SJCRH30 (cell line): Measurements from ENCODE around the gene TBCE. TPM values are rescaled to one million over a fixed set of nuclear protein-coding genes. Genes with fewer than 3 reads are reported as not detected.

ENCODE experiments used
- DNase-seq, 2 experiments: peaks; one replicate each; pipeline ENCODE4 v3.0.0-alpha.2; 2015 to 2020
- H3K27ac ChIP-seq: fragments of 250-450 bp; sonication (Bioruptor Pico); 2 replicates; pipeline ENCODE4 v1.5.1; 2020; ENCODE audit warnings: mild to moderate bottlenecking, moderate library complexity
- H3K27me3 ChIP-seq: fragments of 250-450 bp; sonication (Bioruptor Pico); 2 replicates; pipeline ENCODE4 v1.5.1; 2020; ENCODE audit warnings: mild to moderate bottlenecking, moderate library complexity
- H3K36me3 ChIP-seq: fragments of 250-450 bp; sonication (Bioruptor Pico); 2 replicates; pipeline ENCODE4 v1.5.1; 2020; ENCODE audit warnings: mild to moderate bottlenecking, moderate library complexity
- H3K4me1 ChIP-seq: fragments of 250-450 bp; sonication (Bioruptor Pico); 2 replicates; pipeline ENCODE4 v1.5.1; 2020; ENCODE audit warnings: mild to moderate bottlenecking, moderate library complexity
- H3K4me3 ChIP-seq: fragments of 250-450 bp; sonication (Bioruptor Pico); 2 replicates; pipeline ENCODE4 v1.5.1; 2020; ENCODE audit warnings: mild to moderate bottlenecking, moderate library complexity
- H3K9me3 ChIP-seq: fragments of 250-450 bp; sonication (Bioruptor Pico); replicated peaks from 2 replicates; pipeline ENCODE4 v1.5.1; 2020; ENCODE audit warnings: mild to moderate bottlenecking, moderate library complexity
- total RNA-seq: library from RNA; depleted of rRNA; stranded (reverse); fragments of >200 nt; shearing (Covaris generic); gene quantifications from 2 replicates; pipeline ENCODE4 v1.2.3, GENCODE V29; 2014; rRNA removed

The TBCE gene
- total RNA-seq, 1 experiment from 2014 or later: 38.6 TPM

- Histone ChIP-seq H3K36me3 (peaks cover 26% of the 10 kb centered on the region), H3K4me1 (peaks cover 10% of the 10 kb centered on the region; the same call in 1 of the 2 replicates), H3K9me3 (no peaks in the 10 kb centered on the region; the same call in 1 of the 2 replicates), H3K27ac (peak overlapping the region; percentile 4; the same call in 1 of the 2 replicates), H3K27me3 (no peaks in the 10 kb centered on the region), H3K4me3 (no peak overlapping the region)
- peak; percentile 20 to 50 for DNase-seq
Measured at GRCh38 chr1:235470741-235471439, 103.7 kb downstream of the TBCE start.

GRCh38 chr1:235473806-235474205, 106.6 kb downstream of the TBCE start:
- Histone ChIP-seq H3K27ac (no peak overlapping the region), H3K9me3 (no peaks in the 10 kb centered on the region; the same call in 1 of the 2 replicates), H3K4me3 (no peak overlapping the region), H3K27me3 (no peaks in the 10 kb centered on the region), H3K36me3 (peaks cover 29% of the 10 kb centered on the region), H3K4me1 (peaks cover 10% of the 10 kb centered on the region; the same call in 1 of the 2 replicates)
- DNase-seq: no peak

GRCh38 chr1:235483090-235483489, 115.9 kb downstream of the TBCE start:
- Histone ChIP-seq H3K27ac (no peak overlapping the region), H3K27me3 (no peaks in the 10 kb centered on the region), H3K4me1 (no peaks in the 10 kb centered on the region), H3K9me3 (no peaks in the 10 kb centered on the region), H3K4me3 (no peak overlapping the region), H3K36me3 (peaks cover 59% of the 10 kb centered on the region)
- DNase-seq: no peak

- H3K4me1 ChIP-seq: no peaks in the 10 kb centered on the region
- no peaks in the 10 kb centered on the region for H3K9me3 ChIP-seq
- peaks cover 46% of the 10 kb centered on the region for H3K36me3 ChIP-seq
- H3K27ac ChIP-seq: no peak overlapping the region
- no peak overlapping the region for H3K4me3 ChIP-seq
- H3K27me3 ChIP-seq: no peaks in the 10 kb centered on the region
- DNase-seq: no peak
Measured at GRCh38 chr1:235485558-235485957, 118.3 kb downstream of the TBCE start.

- Histone ChIP-seq H3K4me1 (no peaks in the 10 kb centered on the region), H3K36me3 (peaks cover 45% of the 10 kb centered on the region), H3K27ac (no peak overlapping the region), H3K4me3 (no peak overlapping the region), H3K9me3 (no peaks in the 10 kb centered on the region), H3K27me3 (no peaks in the 10 kb centered on the region)
- no peak for DNase-seq
Measured at GRCh38 chr1:235486321-235486720, 119.1 kb downstream of the TBCE start.

GRCh38 chr1:235491644-235492043, 124.4 kb downstream of the TBCE start:
- H3K27me3 ChIP-seq: no peaks in the 10 kb centered on the region
- H3K36me3 ChIP-seq: peaks cover 48% of the 10 kb centered on the region
- no peaks in the 10 kb centered on the region for H3K9me3 ChIP-seq
- no peaks in the 10 kb centered on the region for H3K4me1 ChIP-seq
- H3K27ac ChIP-seq: no peak overlapping the region
- no peak for DNase-seq
- H3K4me3 ChIP-seq: no peak overlapping the region

- Histone ChIP-seq H3K4me1 (no peaks in the 10 kb centered on the region), H3K36me3 (peaks cover 37% of the 10 kb centered on the region), H3K4me3 (no peak overlapping the region), H3K9me3 (no peaks in the 10 kb centered on the region), H3K27me3 (no peaks in the 10 kb centered on the region), H3K27ac (no peak overlapping the region)
- DNase-seq: no peak
Measured at GRCh38 chr1:235494531-235494930, 127.3 kb downstream of the TBCE start.

- DNase-seq: no peak
- H3K4me1 ChIP-seq: no peaks in the 10 kb centered on the region
- no peak overlapping the region for H3K27ac ChIP-seq
- H3K27me3 ChIP-seq: no peaks in the 10 kb centered on the region
- H3K4me3 ChIP-seq: no peak overlapping the region
- H3K9me3 ChIP-seq: no peaks in the 10 kb centered on the region
- H3K36me3 ChIP-seq: peaks cover 37% of the 10 kb centered on the region
Measured at GRCh38 chr1:235495030-235495429, 127.8 kb downstream of the TBCE start.

- Histone ChIP-seq H3K27me3 (no peaks in the 10 kb centered on the region), H3K27ac (no peak overlapping the region), H3K36me3 (peaks cover 35% of the 10 kb centered on the region), H3K9me3 (no peaks in the 10 kb centered on the region), H3K4me3 (no peak overlapping the region), H3K4me1 (no peaks in the 10 kb centered on the region)
- no peak for DNase-seq
Measured at GRCh38 chr1:235495551-235495950, 128.3 kb downstream of the TBCE start.

GRCh38 chr1:235500971-235501540, 133.8 kb downstream of the TBCE start:
- Histone ChIP-seq H3K4me1 (no peaks in the 10 kb centered on the region; the same call in 1 of the 2 replicates), H3K27ac (no peak overlapping the region), H3K9me3 (no peaks in the 10 kb centered on the region), H3K36me3 (no peaks in the 10 kb centered on the region), H3K4me3 (no peak overlapping the region), H3K27me3 (no peaks in the 10 kb centered on the region)
- no peak for DNase-seq

Other genes with a start within 250 kb of the TBCE start
- gene TOMM20, start 238.6 kb upstream of the TBCE start, total RNA-seq: 144 and 157 TPM in 2 replicates
- 68.1 and 72.7 TPM in 2 replicates for gene RBM34, start 206.2 kb upstream of the TBCE start, total RNA-seq
- gene ARID4B, start 39.2 kb upstream of the TBCE start, total RNA-seq: 30.3 and 34.6 TPM in 2 replicates
- 15.1 and 20.7 TPM in 2 replicates for gene GGPS1, start 38.9 kb upstream of the TBCE start, total RNA-seq
- gene B3GALNT2, start 137.0 kb downstream of the TBCE start, total RNA-seq: 44.4 and 50.1 TPM in 2 replicates